ENCODE measurements around the gene HSD17B14. TPM values are rescaled to one million over a fixed set of nuclear protein-coding genes. Genes with fewer than 3 reads are reported as not detected.
"Not testable (repeated sequence)": the region's sequence is repeated elsewhere in the genome, so short reads cannot be mapped to it uniquely, and the experiment has no call there.

The HSD17B14 gene
- total RNA-seq, 8 experiments from 2014 or later = 1.6 to 27.3 (median 5.4) TPM

- Histone ChIP-seq H3K4me3 (peak overlapping the region; percentile 83 to 97 (median 91)), H3K27ac (peak overlapping the region; percentile 93 to 94), H3K4me1 (replicated peaks in 1 of 2) (peaks cover 26 to 27% of the 10 kb centered on the region in 2 donors)
- WGBS, 10 experiments = 0 to 100% (median 85%) methylated on average over 1 to 10 of the region's 14 CpGs; no CpG with 5 or more reads in 1 of the 10 experiments
- in situ Hi-C loops (cut with MboI; ENCODE audit: low pct_unique_long_range_greater_than_20kb in 2 of 9, low sequenced_read_pairs in 9 of 9, unreplicated experiment in 9 of 9) = no loop called here
- ATAC-seq (replicated peaks in 6 of 8) = peak in 2 of 8 experiments; percentile 1 to 10
Measured at GRCh38 chr19:48873476-48874302, 37.4 kb upstream of the HSD17B14 start.

DNA sequence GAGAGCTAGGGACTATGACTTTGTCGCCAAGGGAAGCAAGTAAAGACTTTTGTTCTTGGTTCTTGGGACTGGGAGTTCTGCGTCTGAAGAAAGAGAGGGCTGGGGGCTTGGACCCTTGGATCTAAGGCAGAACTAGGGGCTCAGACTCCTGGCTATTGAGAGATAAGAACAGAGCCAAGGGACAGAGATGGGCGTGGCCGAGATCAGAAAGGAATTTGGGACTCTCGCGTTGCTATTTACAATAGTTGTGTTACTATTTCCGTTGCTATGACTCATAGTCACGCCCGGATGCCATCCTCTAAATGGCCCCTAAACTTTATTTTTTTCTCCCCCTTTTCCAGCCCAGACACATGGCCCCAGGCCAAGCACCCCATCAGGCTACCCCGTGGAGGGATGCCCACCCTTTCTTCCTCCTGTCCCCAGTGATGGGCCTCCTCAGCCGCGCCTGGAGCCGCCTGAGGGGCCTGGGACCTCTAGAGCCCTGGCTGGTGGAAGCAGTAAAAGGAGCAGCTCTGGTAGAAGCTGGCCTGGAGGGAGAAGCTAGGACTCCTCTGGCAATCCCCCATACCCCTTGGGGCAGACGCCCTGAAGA is 36.7 kb upstream of the HSD17B14 start:
- in situ Hi-C loops (cut with MboI; ENCODE audit: low pct_unique_long_range_greater_than_20kb in 2 of 9, low sequenced_read_pairs in 9 of 9, unreplicated experiment in 9 of 9) = no loop called here
- peaks cover 33 to 34% of the 10 kb centered on the region in 2 donors for H3K4me1 ChIP-seq (replicated peaks in 1 of 2)
- peak overlapping the region; percentile 91 to 94 for H3K27ac ChIP-seq
- ATAC-seq (replicated peaks in 6 of 8) = peak; percentile 12 to 49 (median 18)
- WGBS, 10 experiments = 0 to 33% (median 0%) methylated on average over 1 to 11 of the region's 14 CpGs; no CpG with 5 or more reads in 3 of the 10 experiments
- peak overlapping the region; percentile 83 to 97 (median 91) for H3K4me3 ChIP-seq

DNA sequence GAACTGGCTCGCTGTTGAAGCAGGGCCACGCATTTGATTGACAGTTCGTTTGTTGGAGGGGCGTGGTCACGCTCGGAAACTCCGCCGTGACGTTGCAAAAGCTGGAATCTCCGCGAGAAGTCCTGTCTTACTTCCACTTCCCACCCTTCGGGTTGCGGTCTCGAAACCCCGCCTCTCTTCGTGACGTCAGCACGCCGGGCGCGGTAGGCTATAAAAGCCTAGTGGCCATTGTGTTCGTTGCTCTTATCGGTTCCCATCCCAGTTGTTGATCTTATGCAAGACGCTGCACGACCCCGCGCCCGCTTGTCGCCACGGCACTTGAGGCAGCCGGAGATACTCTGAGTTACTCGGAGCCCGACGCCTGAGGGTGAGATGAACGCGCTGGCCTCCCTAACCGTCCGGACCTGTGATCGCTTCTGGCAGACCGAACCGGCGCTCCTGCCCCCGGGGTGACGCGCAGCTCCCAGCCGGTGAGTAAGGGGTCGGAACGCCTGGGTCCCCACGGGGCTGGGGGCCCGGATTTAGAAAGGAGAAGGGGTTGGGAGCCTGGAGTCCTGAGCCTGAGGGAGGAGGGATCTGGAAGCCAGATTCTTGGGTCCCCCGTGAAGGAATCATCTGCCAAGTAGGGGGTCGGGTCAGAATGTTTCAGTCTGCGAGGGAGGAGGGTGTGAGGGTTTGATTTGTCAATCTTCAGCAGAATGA is 36.0 kb upstream of the HSD17B14 start, which contains the start of gene PPP1R15A:
Gene PPP1R15A, plus strand, starts transcription at position 240 of the 702 bp plus-strand sequence. CDS start 813 bp downstream, outside the sequence.
- Histone ChIP-seq H3K4me3 (peak within 1 kb of the TSS; percentile 83 to 97 (median 91)), H3K27ac (peak within 1 kb of the TSS; percentile 91 to 94), H3K4me1 (replicated peaks in 1 of 2) (peaks cover 35 to 40% of the 10 kb centered on the region in 2 donors)
- ATAC-seq (replicated peaks in 6 of 8) = peak; percentile 24 to 67 (median 44)
- 0 to 3% (median 0%) methylated on average over 1 to 13 of the region's 53 CpGs; no CpG with 5 or more reads in 1 of the 10 experiments for WGBS, 10 experiments
- in situ Hi-C loops (cut with MboI; ENCODE audit: low pct_unique_long_range_greater_than_20kb in 2 of 9, low sequenced_read_pairs in 9 of 9, unreplicated experiment in 9 of 9) = no loop called here

- ATAC-seq (replicated peaks in 6 of 8); H3K4me3 ChIP-seq; in situ Hi-C loops (cut with MboI; ENCODE audit: low pct_unique_long_range_greater_than_20kb in 2 of 9, low sequenced_read_pairs in 9 of 9, unreplicated experiment in 9 of 9): not testable (repeated sequence)
- H3K4me1 ChIP-seq (replicated peaks in 1 of 2) = peaks cover 34 to 47% of the 10 kb centered on the region in 2 donors
- peak overlapping the region; percentile 63 to 66 for H3K27ac ChIP-seq
- 64 to 100% (median 92%) methylated on average over 3 to 16 of the region's 31 CpGs; no CpG with 5 or more reads in 1 of the 10 experiments for WGBS, 10 experiments
Measured at GRCh38 chr19:48871471-48872181, 35.3 kb upstream of the HSD17B14 start.

DNA sequence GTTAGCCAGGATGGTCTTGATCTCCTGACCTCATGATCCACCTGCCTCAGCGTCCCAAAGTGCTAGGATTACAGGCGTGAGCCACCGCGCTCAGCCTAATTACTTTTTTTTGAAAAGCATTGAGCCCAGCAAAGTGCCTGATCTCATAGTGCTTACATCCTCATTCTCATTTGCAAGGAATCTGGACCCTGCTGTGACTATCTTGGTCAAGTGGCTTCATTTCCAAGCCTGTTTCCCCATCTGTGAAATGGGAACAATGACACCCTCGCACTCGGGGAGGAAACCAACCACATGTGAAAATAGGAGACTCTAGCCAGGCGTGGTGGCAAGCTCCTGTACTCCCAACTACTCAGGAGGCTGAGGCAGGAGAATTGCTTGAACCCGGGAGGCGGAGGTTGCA is 33.8 kb upstream of the HSD17B14 start:
- no peak overlapping the region for H3K4me3 ChIP-seq
- ATAC-seq (replicated peaks in 6 of 8) = no peak
- H3K4me1 ChIP-seq (replicated peaks in 1 of 2) = peaks cover 21 to 42% of the 10 kb centered on the region in 2 donors
- 75 to 100% (median 97%) methylated on average over 2 to 6 of the region's 9 CpGs; no CpG with 5 or more reads in 1 of the 10 experiments for WGBS, 10 experiments
- in situ Hi-C loops (cut with MboI; ENCODE audit: low pct_unique_long_range_greater_than_20kb in 2 of 9, low sequenced_read_pairs in 9 of 9, unreplicated experiment in 9 of 9) = no loop called here
- no peak overlapping the region for H3K27ac ChIP-seq

DNA sequence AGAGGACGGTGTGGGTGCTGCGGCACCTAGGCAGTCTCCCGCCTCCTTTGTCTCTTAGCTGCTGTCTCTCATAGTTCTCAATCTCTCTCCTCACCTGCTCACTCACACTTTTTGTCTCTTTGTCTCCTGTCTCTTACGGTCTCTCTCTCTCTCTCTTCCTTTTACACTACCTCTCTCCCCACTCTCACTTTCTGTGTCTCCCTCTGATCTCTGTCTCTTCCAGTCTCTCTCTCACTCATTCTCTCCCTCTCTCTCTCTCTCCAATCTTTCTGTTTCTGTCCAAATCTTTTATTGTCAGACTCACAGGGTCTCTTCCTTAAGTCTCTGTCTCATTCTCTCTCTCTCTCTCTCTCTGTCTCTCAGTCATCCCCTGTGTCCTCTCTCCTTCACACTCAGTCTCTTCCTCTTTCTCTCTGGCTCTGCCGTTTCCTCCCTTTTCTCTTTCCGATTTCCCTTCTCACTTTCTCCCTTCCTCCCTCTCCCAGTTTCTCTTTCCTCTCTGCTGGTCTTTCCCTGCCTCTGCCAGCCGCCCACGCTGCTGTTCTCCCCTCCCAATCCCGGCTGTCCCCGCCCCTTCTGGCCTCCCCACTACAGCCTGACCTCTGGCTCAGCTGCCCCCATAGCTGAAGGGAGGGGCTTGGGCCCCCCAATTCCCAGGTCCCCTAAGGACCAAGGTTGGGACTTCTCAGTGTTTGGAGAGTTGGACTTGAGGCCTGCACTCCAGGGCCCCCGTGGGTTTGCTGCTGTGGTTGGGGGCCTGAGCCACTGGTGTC is 32.0 kb upstream of the HSD17B14 start, which contains the start of gene PLEKHA4:
Gene PLEKHA4, minus strand, starts transcription at position 504 of the 773 bp plus-strand sequence. CDS start 997 bp downstream, outside the sequence.
- 0 to 39% (median 15%) methylated on average over 2 to 8 of the region's 11 CpGs; no CpG with 5 or more reads in 1 of the 10 experiments for WGBS, 10 experiments
- in situ Hi-C loops (cut with MboI; ENCODE audit: low pct_unique_long_range_greater_than_20kb in 2 of 9, low sequenced_read_pairs in 9 of 9, unreplicated experiment in 9 of 9) = no loop called here
- ATAC-seq (replicated peaks in 6 of 8) = peak in 3 of 8 experiments; percentile 12 to 32 (median 19)
- Histone ChIP-seq H3K4me3 (no peak within 1 kb of the TSS), H3K27ac (peak within 1 kb of the TSS in 1 of 2 donors; percentile 21), H3K4me1 (replicated peaks in 1 of 2) (peaks cover 10 to 28% of the 10 kb centered on the region in 2 donors)

GRCh38 chr19:48867746-48868113 is 31.4 kb upstream of the HSD17B14 start:
- Histone ChIP-seq H3K4me3 (no peak overlapping the region), H3K4me1 (replicated peaks in 1 of 2) (peaks cover 10 to 26% of the 10 kb centered on the region in 2 donors), H3K27ac (peak overlapping the region in 1 of 2 donors; percentile 21)
- WGBS, 10 experiments = 0 to 100% methylated on average over 1 of the region's 7 CpGs; no CpG with 5 or more reads in 8 of the 10 experiments
- in situ Hi-C loops (cut with MboI; ENCODE audit: low pct_unique_long_range_greater_than_20kb in 2 of 9, low sequenced_read_pairs in 9 of 9, unreplicated experiment in 9 of 9) = no loop called here
- ATAC-seq (replicated peaks in 6 of 8) = no peak

DNA sequence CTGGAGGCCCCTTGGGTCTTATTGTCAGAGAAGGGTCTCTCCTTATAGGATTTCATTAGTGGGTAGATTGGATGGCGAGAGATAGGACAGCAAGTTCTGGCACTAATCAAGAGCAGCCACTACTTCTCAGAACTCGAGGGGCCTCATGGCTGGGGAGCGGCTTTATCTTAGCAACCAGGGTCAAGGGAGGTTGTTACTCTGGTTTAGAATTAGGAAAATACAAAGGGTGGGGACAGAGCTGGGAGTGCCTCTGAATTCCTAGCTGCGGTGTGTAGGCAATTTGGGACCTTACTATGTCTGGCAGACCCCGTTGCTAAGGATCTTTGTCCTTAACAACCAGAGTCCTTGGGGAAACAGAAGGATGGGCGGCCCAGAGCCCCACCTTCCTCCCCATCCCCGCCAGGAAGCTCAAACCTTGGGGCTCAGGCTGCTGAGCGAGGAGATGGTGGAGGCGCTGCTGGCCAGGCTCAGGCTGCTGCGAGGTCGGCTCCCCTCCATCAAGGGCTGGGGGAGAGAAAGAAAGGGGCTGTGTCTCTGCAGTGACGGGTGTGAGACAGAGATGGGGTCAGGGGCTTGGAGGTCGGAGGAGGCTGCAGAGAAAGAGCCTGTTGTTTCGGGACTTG is 30.9 kb upstream of the HSD17B14 start:
- Histone ChIP-seq H3K4me1 (replicated peaks in 1 of 2) (peaks cover 10 to 26% of the 10 kb centered on the region in 2 donors), H3K27ac (no peak overlapping the region), H3K4me3 (no peak overlapping the region)
- WGBS, 10 experiments = 0 to 55% (median 40%) methylated on average over 1 to 4 of the region's 14 CpGs; no CpG with 5 or more reads in 3 of the 10 experiments
- ATAC-seq (replicated peaks in 6 of 8) = peak in 3 of 8 experiments; percentile 3 to 43 (median 10)
- in situ Hi-C loops (cut with MboI; ENCODE audit: low pct_unique_long_range_greater_than_20kb in 2 of 9, low sequenced_read_pairs in 9 of 9, unreplicated experiment in 9 of 9) = no loop called here

GRCh38 chr19:48866692-48867091 is 30.4 kb upstream of the HSD17B14 start:
- in situ Hi-C loops (cut with MboI; ENCODE audit: low pct_unique_long_range_greater_than_20kb in 2 of 9, low sequenced_read_pairs in 9 of 9, unreplicated experiment in 9 of 9) = no loop called here
- peak in 4 of 8 experiments; percentile 3 to 15 (median 8) for ATAC-seq (replicated peaks in 6 of 8)
- H3K27ac ChIP-seq = no peak overlapping the region

GRCh38 chr19:48862827-48863226 is 26.5 kb upstream of the HSD17B14 start:
- in situ Hi-C loops (cut with MboI; ENCODE audit: low pct_unique_long_range_greater_than_20kb in 2 of 9, low sequenced_read_pairs in 9 of 9, unreplicated experiment in 9 of 9) = no loop called here
- no peak overlapping the region for H3K4me3 ChIP-seq
- H3K4me1 ChIP-seq (replicated peaks in 1 of 2) = peaks cover 3 to 26% of the 10 kb centered on the region in 2 donors
- no peak for ATAC-seq (replicated peaks in 6 of 8)
- no peak overlapping the region for H3K27ac ChIP-seq
- WGBS, 10 experiments = 0 to 100% (median 89%) methylated on average over 1 to 2 of the region's 7 CpGs; no CpG with 5 or more reads in 2 of the 10 experiments

More at GRCh38 chr19:48866692-48867091, 30.4 kb upstream of the HSD17B14 start:
- Histone ChIP-seq H3K4me3 (no peak overlapping the region), H3K4me1 (replicated peaks in 1 of 2) (peaks cover 8 to 27% of the 10 kb centered on the region in 2 donors)
- WGBS, 10 experiments = 33 to 86% (median 60%) methylated on average over 1 to 4 of the region's 6 CpGs; no CpG with 5 or more reads in 5 of the 10 experiments

- peaks cover 3 to 11% of the 10 kb centered on the region in 2 donors for H3K4me1 ChIP-seq (replicated peaks in 1 of 2)
- H3K4me3 ChIP-seq = no peak overlapping the region
- in situ Hi-C loops (cut with MboI; ENCODE audit: low pct_unique_long_range_greater_than_20kb in 2 of 9, low sequenced_read_pairs in 9 of 9, unreplicated experiment in 9 of 9) = no loop called here
- WGBS, 10 experiments = 36 to 92% (median 71%) methylated on average over 1 to 16 of the region's 18 CpGs; no CpG with 5 or more reads in 4 of the 10 experiments
- peak overlapping the region in 1 of 2 donors; percentile 2 for H3K27ac ChIP-seq
- no peak for ATAC-seq (replicated peaks in 6 of 8)
Measured at GRCh38 chr19:48861313-48861712, 25.0 kb upstream of the HSD17B14 start.

Measured in motor neuron (in vitro differentiated cells).